Fibroblast of the conjunctiva (primary cell): ENCODE measurements around the gene KLHL2.
A peak's percentile ranks its signal among the peaks of the same experiment; 100 is the strongest.
"Not testable (repeated sequence)": the region's sequence is repeated elsewhere in the genome, so short reads cannot be mapped to it uniquely, and the experiment has no call there.

Source experiments
- DNase-seq: peaks from one replicate; pipeline ENCODE4 v3.0.0-alpha.2; 2010; ENCODE audit warnings: low read depth

Gene KLHL2

DNA sequence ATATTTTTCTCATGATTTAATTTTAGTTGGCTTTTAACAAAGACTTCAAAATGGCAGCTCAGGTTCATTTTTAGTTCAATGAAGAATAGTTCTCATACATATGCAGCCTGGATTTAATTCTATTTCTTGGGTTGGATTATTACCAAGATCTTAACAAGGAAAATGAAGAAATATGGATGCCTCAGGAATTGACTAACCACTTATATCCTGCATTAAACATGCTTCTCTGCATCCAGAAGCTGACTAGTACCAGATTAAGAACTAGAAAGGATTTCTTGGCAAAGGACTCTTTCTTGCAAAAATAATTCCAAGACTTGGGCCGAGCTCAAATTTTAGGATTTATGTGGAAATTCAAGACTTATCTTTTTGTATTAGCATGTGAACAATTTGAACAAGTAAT lies 5.6 kb upstream of the KLHL2 start:
- DNase-seq: peak; percentile 42

DNA sequence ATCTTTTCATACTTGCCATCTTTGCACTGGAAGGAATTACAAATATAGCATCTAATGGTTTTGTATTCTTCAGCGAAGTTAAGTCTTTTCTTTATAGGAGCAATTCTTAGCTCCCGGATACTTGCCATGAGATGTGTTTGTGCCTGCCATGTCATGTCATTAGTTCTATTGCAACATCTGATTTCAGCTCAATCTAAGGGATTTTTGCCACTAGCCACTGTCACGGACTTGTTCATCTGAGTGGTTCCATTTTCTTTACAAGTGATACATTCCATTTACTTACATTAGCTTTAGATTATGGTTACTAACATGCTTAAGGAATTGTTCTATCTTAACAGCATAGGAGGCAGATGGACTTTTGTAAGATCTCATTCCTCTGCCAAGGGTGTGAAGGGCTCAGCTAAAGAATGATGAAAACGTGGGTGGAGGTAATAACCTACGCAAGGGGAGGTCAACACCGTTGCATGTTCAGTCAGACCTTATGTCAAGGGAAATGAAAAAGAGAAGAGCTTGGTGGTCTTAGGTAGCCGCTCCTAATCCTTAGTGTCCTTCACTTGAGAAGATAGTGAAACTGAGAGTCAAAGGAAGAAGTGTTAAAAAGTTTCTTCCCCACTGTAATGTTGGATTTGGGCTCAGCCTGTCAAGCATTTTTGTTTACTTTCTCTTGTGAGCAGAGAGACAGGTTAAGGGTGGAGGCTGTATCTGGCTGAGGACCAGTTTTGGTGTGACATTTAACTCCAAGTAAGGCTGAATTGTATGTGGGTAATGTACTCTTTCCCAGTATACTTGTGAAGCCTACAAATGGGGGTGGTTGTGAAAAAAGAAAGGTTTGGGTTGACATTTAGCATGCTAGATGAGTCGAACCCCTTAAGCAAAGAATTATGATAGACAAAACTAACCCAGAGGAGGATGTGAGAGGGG lies 3.6 kb upstream of the KLHL2 start:
- DNase-seq: no peak

- no peak for DNase-seq
Measured at GRCh38 chr4:165204462-165204830, 2.9 kb upstream of the KLHL2 start.

DNA sequence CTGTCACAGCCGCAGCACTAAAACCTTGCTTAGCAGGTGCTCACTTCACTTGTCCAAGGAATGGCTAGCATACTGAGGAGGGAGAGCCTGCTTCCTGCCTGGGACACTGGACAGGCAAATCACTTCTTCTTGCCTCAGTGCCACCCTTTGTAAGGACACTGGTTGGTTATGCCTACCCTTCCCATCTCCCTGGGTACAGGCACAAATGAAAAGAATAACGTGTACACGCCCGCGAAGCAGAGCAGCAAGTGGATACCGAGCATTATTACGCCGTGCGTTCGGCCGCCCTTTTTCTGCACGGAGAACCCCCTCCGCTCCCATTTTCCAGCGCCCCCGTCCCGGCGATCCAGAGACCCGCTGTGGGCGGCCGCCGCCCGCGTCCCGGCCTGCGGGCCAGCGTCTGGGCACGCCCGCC lies 338 bp upstream of the KLHL2 start:
- DNase-seq: no peak

- no peak for DNase-seq
Measured at GRCh38 chr4:165208221-165208652, 876 bp downstream of the KLHL2 start.

- no peak for DNase-seq
Measured at GRCh38 chr4:165208741-165209388, 1.5 kb downstream of the KLHL2 start.

- no peak for DNase-seq
Measured at GRCh38 chr4:165209796-165210195, 2.4 kb downstream of the KLHL2 start.

DNA sequence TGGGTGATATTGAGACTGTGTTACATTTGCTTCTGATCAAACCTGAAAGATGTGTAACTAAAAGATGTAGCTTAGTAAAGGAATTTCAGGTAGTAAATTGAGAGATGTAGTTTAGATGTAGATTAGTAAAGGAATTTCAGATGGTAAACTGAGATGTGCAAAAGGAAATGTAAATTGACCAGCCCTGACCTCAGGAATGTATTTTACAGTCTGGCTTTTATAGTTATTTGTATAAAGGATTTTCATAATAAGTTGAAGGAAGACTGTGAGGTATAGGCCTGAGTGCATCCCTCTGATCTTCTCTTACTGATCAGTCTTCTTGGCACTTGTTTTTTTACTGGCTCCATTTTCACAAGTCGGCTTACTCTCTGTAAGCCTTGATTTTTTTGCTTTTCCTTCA lies 3.2 kb downstream of the KLHL2 start:
- DNase-seq: no peak

- DNase-seq: not testable (repeated sequence)
Measured at GRCh38 chr4:165212647-165213046, 5.3 kb downstream of the KLHL2 start.

DNA sequence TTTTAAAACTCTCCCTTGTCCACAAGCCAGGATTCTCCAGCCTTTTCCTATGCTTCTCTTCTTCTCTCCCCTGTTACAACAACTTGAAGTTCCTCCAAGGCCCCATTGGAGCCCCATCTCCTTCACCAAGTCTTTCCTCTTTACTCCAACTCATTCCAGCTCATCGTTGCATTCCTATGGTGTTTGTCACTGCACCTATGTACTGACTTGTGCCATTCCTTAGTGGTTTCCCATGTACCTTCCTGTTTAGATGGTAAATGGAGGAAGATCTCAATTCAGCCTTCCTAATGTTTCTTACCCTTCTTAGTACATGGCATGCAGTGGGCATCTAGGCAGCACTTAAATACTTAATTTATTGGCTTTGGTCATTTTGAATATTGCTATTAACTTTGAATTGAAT lies 6.0 kb downstream of the KLHL2 start:
- DNase-seq: not testable (repeated sequence)

- not testable (repeated sequence) for DNase-seq
Measured at GRCh38 chr4:165213991-165214709, 6.8 kb downstream of the KLHL2 start.

GRCh38 chr4:165215034-165215751 lies 7.8 kb downstream of the KLHL2 start:
- DNase-seq: not testable (repeated sequence)

DNA sequence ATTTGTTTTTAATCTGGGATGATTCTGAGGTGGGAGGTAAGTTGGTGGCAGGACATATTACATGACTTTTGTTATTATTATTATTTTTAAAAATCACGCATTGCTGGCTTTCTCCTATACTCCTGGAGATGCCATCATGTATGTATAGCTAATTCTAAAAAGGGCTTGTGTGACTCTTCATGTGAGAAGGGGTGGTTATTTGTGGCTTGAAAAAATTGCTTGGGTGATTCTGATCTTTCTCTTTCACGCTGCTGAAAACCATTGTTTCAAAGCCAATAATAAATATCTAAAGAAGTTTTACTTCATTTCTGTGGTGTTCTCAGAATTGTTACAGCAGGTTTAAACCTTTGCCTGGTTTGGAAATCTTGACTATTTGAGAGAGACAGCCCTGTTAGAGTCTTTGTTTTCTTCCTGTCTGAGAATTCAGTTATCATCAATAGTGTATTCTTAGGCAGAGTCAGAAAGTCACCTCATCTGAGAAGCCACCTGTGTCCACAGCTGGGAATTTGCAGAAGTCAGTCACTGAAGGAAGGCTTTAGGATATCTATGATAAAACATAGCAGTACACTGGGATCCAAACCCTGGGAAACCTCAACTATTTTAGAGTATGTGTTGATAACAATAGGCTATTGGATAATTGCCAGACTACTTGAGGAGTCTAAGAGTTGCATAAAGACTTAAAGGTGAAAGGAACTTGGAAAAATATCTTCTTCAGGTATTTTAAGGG lies 8.6 kb downstream of the KLHL2 start:
- DNase-seq: not testable (repeated sequence)

DNA sequence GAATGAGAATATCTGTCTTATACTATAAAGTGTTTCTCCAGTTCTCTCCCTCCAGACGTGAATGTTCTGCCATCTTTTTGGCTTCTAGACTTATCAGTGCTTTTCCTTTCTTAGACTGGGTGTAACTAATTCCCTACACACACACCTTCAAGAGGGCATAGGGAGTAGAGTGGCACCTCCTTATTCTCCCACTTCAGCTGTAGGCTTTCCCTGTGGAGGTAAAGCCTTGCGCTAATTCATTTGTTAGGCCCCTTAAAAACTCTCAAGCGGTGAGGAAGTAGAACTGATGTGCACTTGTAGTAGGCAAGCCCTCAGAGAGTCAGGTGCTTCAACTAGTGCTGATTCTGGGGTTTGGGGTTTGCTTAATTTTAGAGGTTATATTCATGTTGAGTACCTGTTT lies 10.0 kb downstream of the KLHL2 start:
- DNase-seq: no peak

DNA sequence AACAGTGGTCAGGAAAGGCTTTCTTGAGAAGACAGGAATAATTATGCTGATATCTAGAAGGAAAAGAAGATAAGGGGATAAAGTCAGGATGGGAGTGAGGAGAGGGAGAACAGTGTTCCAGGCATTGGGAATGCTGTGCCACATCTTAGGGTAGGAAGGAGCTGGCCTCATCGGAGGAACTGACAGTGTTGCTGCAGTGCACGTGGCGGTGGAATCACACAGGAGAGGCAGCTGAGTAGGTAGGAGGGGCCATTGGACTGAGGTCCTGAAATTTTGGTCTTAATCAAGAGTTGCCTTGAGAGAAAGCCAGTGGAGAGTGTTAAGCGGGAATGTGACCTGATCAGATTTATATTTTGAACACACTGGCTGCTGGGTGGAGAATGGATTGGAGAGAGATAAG lies 13.9 kb downstream of the KLHL2 start:
- not testable (repeated sequence) for DNase-seq

DNA sequence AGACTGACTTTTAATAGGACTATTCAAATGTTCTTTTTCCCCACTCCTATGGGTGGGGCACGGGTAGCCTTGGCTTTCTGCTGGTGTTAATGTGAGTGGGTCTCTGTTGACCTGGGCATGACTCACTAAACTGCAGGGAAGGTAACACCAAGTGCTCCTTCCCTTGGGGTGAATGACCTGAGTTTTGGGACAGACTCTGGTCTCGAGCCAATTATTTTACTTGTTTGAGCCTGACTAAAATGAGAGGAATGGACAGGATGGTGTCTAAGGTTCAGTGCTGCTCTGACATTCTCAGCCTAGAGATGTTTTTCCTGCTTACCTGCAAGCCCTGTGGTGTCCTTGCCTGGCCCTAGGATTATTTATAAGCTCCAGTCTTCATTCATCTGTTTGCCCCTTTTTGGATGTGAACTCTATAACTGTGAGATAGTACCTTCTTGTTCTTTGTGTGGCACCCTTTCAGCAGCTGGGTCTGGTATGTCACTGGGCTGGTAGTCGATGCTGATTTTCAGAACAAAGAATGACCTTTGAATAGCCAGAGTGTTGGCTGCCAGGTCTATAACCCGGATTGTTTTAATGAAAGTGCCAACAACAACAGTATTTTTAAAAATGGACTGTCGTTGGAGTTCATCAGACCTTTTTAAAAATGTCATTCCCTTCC lies 14.8 kb downstream of the KLHL2 start:
- not testable (repeated sequence) for DNase-seq

GRCh38 chr4:165222651-165222994 lies 15.3 kb downstream of the KLHL2 start:
- no peak for DNase-seq

DNA sequence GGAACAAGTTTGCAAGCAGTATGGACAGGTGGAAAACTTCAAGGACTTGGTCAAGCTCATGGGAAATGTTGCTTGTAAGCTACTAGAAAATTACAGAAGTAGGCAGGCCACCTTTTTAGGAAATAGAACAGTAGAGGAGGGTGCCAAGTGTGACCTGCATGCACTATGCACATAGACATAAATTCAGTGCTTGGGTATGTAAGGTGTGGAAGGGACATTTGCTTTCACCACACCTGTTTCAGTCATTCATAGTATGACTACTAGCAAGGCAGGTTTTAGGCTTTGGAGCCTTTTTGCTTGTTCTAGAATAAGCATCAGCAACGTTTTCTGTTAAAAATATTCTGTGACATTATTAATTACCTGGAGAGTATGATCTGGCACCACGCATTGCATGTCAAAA lies 20.0 kb downstream of the KLHL2 start:
- DNase-seq: not testable (repeated sequence)

- not testable (repeated sequence) for DNase-seq
Measured at GRCh38 chr4:165229490-165230200, 22.3 kb downstream of the KLHL2 start.
